Esophagus squamous epithelium (tissue), 5 donors: Measurements from ENCODE around the gene CECR2. TPM values are rescaled to one million over a fixed set of nuclear protein-coding genes. Genes with fewer than 3 reads are reported as not detected.

Experiments
- DNase-seq: peaks from one replicate; lab custom pipeline; 2025; lab: John Stamatoyannopoulos, UW
- H3K27ac ChIP-seq, 4 donors: fragments of 200-600 bp; sonication (generic); one replicate each; pipeline ENCODE4 v1.5.1; 2016 to 2019; ENCODE audit warnings: mild to moderate bottlenecking in 1 of 4
- H3K27me3 ChIP-seq, 4 donors: fragments of 200-600 bp; sonication (generic); 1 replicate in 3 of 4; 2 replicates in 1 of 4; pipeline versions ENCODE4 v1.5.1 to v1.6.0; 2017 to 2021; ENCODE audit warnings: antibody characterized with exemption in 1 of 4
- H3K36me3 ChIP-seq, 3 donors: fragments of 200-600 bp; sonication (generic); one replicate each; pipeline ENCODE4 v1.5.1; 2016 to 2019
- H3K4me1 ChIP-seq, 3 donors: fragments of 200-600 bp; sonication (generic); one replicate each; pipeline ENCODE4 v1.5.1; 2017 to 2019
- H3K4me3 ChIP-seq, 4 donors: fragments of 200-600 bp; sonication (generic); 1 replicate in 3 of 4; 2 replicates in 1 of 4; pipeline ENCODE4 v1.5.1; 2016 to 2019; ENCODE audit warnings: mild to moderate bottlenecking in 2 of 4, moderate library complexity in 1 of 4
- H3K9me3 ChIP-seq, 3 donors: fragments of 200-600 bp; sonication (generic); one replicate each; pipeline ENCODE4 v1.5.1; 2016 to 2019
- CTCF ChIP-seq, 6 experiments: fragments of 450-650 bp in 4 of 6; fragments of 200-600 bp in 2 of 6; sonication (generic) in 2 of 6; IDR thresholded peaks; one replicate each; pipeline ENCODE4 v1.5.1; 2016 to 2019; ENCODE audit warnings: antibody characterized with exemption in 6 of 6, mild to moderate bottlenecking in 4 of 6, moderate library complexity in 4 of 6
- POLR2A ChIP-seq, 4 donors: fragments of 450-650 bp; IDR thresholded peaks; one replicate each; pipeline ENCODE4 v1.6.1; 2017; ENCODE audit warnings: antibody characterized with exemption in 4 of 4, mild to moderate bottlenecking in 4 of 4, moderate library complexity in 3 of 4
- WGBS, 2 donors: methylation state at CpG; one replicate each; pipeline ENCODE4 v1.1.5; 2018; 5-methylcytosine and 5-hydroxymethylcytosine counted together
- intact Hi-C: fragments of 100-400 bp; cut with DNase I; formaldehyde crosslinking; loops from one replicate; pipeline ENCODE4 v1.15.0; 2022
- total RNA-seq, 4 donors: library from RNA; depleted of rRNA; stranded (reverse); fragments of >200 nt; gene quantifications; one replicate each; pipeline ENCODE4 v1.1.0, GENCODE V29; 2016
- donor health status: DM: yes; HTN: yes; CAD: no.

CECR2 gene
- total RNA-seq, 4 donors from 2014 or later: 0.13 to 0.57 (median 0.26) TPM

- Histone ChIP-seq H3K27me3 (peaks cover 0 to 21% (median 0%) of the 10 kb centered on the region in 4 donors), H3K4me3 (no peak overlapping the region), H3K9me3 (no peaks in the 10 kb centered on the region), H3K27ac (no peak overlapping the region), H3K36me3 (no peaks in the 10 kb centered on the region), H3K4me1 (peaks cover 0 to 8% (median 0%) of the 10 kb centered on the region in 3 donors)
- intact Hi-C loops: no loop called here
- no peak for TF ChIP-seq POLR2A (IDR thresholded peaks at IDR 0.05)
- no peak for TF ChIP-seq CTCF (IDR thresholded peaks at IDR 0.05)
- no peak for DNase-seq
- WGBS, 2 donors: 68 to 86% methylated on average over 1 to 5 of the region's 6 CpGs
These were observed 35.2 kb upstream of the CECR2 start for GRCh38 chr22:17334059-17334458.

- no peak overlapping the region for H3K4me3 ChIP-seq
- TF ChIP-seq POLR2A (IDR thresholded peaks at IDR 0.05): no peak
- no peak for TF ChIP-seq CTCF (IDR thresholded peaks at IDR 0.05)
- 52 to 62% methylated on average over 6 of the region's 6 CpGs for WGBS, 2 donors
- peaks cover 0 to 22% (median 0%) of the 10 kb centered on the region in 4 donors for H3K27me3 ChIP-seq
- H3K36me3 ChIP-seq: no peaks in the 10 kb centered on the region
- no peak overlapping the region for H3K27ac ChIP-seq
- no peaks in the 10 kb centered on the region for H3K9me3 ChIP-seq
- no peak for DNase-seq
- peaks cover 0 to 8% (median 0%) of the 10 kb centered on the region in 3 donors for H3K4me1 ChIP-seq
- intact Hi-C loops: no loop called here
These were observed 34.3 kb upstream of the CECR2 start for GRCh38 chr22:17334983-17335382.

DNA sequence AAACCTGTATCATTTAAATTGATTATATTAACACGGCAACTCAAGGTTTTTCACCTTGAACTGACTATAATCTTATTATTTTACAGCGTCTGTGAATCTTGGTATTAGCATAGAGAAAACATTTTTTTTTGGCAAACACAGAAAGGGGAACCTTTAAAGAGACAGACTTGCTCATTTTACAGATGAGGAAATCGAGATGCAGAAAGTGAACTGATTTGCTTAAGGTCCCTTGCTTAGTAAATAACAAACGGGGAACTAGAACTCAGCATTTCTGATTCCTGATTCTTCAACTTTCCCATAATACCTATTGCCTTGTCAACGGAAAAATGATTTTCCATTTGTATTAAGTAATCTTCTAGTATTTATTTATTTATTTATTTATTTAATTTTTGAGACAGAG is 33.2 kb upstream of the CECR2 start:
- no peaks in the 10 kb centered on the region for H3K36me3 ChIP-seq
- H3K9me3 ChIP-seq: no peaks in the 10 kb centered on the region
- no peak for TF ChIP-seq CTCF (IDR thresholded peaks at IDR 0.05)
- TF ChIP-seq POLR2A (IDR thresholded peaks at IDR 0.05): no peak
- no peak overlapping the region for H3K27ac ChIP-seq
- 49 to 55% methylated on average over 5 of the region's 5 CpGs for WGBS, 2 donors
- intact Hi-C loops: no loop called here
- peaks cover 0 to 22% (median 0%) of the 10 kb centered on the region in 4 donors for H3K27me3 ChIP-seq
- H3K4me1 ChIP-seq: peaks cover 0 to 8% (median 0%) of the 10 kb centered on the region in 3 donors
- DNase-seq: no peak
- H3K4me3 ChIP-seq: no peak overlapping the region

- TF ChIP-seq POLR2A (IDR thresholded peaks at IDR 0.05) (no peak), CTCF (IDR thresholded peaks at IDR 0.05) (no peak)
- peaks cover 0 to 22% (median 0%) of the 10 kb centered on the region in 4 donors for H3K27me3 ChIP-seq
- no peaks in the 10 kb centered on the region for H3K36me3 ChIP-seq
- H3K4me3 ChIP-seq: no peak overlapping the region
- H3K4me1 ChIP-seq: peaks cover 0 to 8% (median 0%) of the 10 kb centered on the region in 3 donors
- no peaks in the 10 kb centered on the region for H3K9me3 ChIP-seq
- WGBS, 2 donors: 74 to 98% methylated on average over 10 to 11 of the region's 11 CpGs
- H3K27ac ChIP-seq: no peak overlapping the region
- no peak for DNase-seq
- intact Hi-C loops: no loop called here
These were observed 31.6 kb upstream of the CECR2 start for GRCh38 chr22:17337639-17338038.

GRCh38 chr22:17339095-17339693 is 30.1 kb upstream of the CECR2 start:
- H3K27ac ChIP-seq: no peak overlapping the region
- TF ChIP-seq CTCF (IDR thresholded peaks at IDR 0.05): no peak
- no peak for TF ChIP-seq POLR2A (IDR thresholded peaks at IDR 0.05)
- no peaks in the 10 kb centered on the region for H3K9me3 ChIP-seq
- peaks cover 0 to 5% (median 0%) of the 10 kb centered on the region in 3 donors for H3K4me1 ChIP-seq
- no peaks in the 10 kb centered on the region for H3K36me3 ChIP-seq
- no peak for DNase-seq
- H3K27me3 ChIP-seq: peaks cover 0 to 22% (median 0%) of the 10 kb centered on the region in 4 donors
- intact Hi-C loops: no loop called here
- WGBS, 2 donors: 51 to 61% methylated on average over 8 of the region's 8 CpGs
- H3K4me3 ChIP-seq: no peak overlapping the region
